Suprapubic skin (tissue), 3 donors: ENCODE results near the gene MOB3C.

Source experiments
- POLR2A ChIP-seq, 2 donors: fragments of 450-650 bp; IDR thresholded peaks; one replicate each; pipeline ENCODE4 v1.6.1; 2017; ENCODE audit warnings: antibody characterized with exemption in 2 of 2, mild to moderate bottlenecking in 2 of 2, moderate library complexity in 2 of 2
- TF ChIP-seq, protein P1 (sequence below), 2 donors: fragments of 200-600 bp in 1 of 2; fragments of 450-650 bp in 1 of 2; sonication (generic) in 1 of 2; IDR thresholded peaks; one replicate each; pipeline ENCODE4 v1.5.1; 2016 to 2019; ENCODE audit warnings: antibody characterized with exemption in 2 of 2, mild to moderate bottlenecking in 1 of 2, moderate library complexity in 1 of 2

DNA sequence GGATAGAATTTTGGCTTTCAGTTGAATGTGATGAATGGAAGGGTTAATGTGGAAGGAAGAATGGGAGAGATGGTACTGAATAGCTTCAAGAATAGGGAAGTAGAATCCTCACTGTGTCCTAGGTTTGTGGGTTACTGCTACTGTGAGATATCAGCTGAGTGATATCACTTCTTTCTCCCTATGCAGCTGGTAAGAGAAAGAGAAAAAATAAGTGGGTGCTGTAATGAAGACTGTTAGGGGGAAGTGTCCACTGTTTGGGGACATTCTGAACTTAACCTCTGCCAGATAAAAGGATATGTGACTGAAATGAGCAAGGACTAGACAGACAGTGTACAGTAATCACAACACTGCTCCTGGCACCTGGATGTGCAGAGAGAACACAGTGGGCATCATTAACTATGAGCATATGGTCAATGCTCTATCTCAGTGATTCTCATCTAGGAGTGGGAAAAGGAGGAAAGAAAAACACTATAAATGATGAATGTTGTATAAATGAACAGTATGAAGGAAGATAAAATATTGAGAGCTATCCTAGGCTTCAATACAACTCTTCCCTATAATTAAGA lies 25.6 kb upstream of the MOB3C start:
- TF ChIP-seq, protein P1, sequence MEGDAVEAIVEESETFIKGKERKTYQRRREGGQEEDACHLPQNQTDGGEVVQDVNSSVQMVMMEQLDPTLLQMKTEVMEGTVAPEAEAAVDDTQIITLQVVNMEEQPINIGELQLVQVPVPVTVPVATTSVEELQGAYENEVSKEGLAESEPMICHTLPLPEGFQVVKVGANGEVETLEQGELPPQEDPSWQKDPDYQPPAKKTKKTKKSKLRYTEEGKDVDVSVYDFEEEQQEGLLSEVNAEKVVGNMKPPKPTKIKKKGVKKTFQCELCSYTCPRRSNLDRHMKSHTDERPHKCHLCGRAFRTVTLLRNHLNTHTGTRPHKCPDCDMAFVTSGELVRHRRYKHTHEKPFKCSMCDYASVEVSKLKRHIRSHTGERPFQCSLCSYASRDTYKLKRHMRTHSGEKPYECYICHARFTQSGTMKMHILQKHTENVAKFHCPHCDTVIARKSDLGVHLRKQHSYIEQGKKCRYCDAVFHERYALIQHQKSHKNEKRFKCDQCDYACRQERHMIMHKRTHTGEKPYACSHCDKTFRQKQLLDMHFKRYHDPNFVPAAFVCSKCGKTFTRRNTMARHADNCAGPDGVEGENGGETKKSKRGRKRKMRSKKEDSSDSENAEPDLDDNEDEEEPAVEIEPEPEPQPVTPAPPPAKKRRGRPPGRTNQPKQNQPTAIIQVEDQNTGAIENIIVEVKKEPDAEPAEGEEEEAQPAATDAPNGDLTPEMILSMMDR (IDR thresholded peaks at IDR 0.05), result no peak
- TF ChIP-seq POLR2A (IDR thresholded peaks at IDR 0.05), result no peak
